ENCODE data around the gene SORCS1. TPM values are rescaled to one million over a fixed set of nuclear protein-coding genes. Genes with fewer than 3 reads are reported as not detected.

SORCS1 gene
- total RNA-seq, 1 experiment from 2014 or later: not detected

DNA sequence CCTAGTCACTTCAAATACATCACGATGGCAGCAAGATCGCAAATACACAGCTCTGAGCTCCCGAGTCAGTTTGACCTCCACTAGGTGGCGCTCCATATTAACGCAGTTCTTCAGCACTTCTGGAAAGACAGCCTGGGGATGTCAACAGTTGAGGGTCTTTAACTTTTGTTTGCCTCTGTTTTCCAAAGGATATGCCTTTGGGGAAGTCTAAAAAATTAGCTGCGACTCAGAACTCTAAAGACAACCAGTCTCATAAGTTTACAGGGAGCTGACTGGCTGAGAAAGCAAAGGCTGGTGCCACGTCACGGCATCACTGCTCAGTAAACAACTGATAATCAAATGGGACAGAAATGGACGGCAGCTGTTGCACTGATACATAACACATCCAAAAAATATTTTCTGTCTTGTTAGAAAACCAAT, 458.8 kb downstream of the SORCS1 start:
- TF ChIP-seq RAD21 (IDR thresholded peaks at IDR 0.05; ENCODE audit: low read depth) (peak; percentile 35), TCF7L2 (IDR thresholded peaks at IDR 0.05; ENCODE audit: borderline replicate concordance, extremely low read depth, insufficient read depth, insufficient read length) (no peak), ZNF274 (IDR thresholded peaks at IDR 0.05; ENCODE audit: low read depth, low read length) (no peak), CBX3 (IDR thresholded peaks at IDR 0.05; ENCODE audit: low read depth) (no peak), EGR1 (IDR thresholded peaks at IDR 0.05; ENCODE audit: low read depth) (no peak)
- TF ChIP-seq, protein P1, sequence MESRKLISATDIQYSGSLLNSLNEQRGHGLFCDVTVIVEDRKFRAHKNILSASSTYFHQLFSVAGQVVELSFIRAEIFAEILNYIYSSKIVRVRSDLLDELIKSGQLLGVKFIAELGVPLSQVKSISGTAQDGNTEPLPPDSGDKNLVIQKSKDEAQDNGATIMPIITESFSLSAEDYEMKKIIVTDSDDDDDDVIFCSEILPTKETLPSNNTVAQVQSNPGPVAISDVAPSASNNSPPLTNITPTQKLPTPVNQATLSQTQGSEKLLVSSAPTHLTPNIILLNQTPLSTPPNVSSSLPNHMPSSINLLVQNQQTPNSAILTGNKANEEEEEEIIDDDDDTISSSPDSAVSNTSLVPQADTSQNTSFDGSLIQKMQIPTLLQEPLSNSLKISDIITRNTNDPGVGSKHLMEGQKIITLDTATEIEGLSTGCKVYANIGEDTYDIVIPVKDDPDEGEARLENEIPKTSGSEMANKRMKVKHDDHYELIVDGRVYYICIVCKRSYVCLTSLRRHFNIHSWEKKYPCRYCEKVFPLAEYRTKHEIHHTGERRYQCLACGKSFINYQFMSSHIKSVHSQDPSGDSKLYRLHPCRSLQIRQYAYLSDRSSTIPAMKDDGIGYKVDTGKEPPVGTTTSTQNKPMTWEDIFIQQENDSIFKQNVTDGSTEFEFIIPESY (IDR thresholded peaks at IDR 0.05; ENCODE audit: extremely low read depth, insufficient replicate concordance, low read length): no peak
- TF ChIP-seq, protein P2, sequence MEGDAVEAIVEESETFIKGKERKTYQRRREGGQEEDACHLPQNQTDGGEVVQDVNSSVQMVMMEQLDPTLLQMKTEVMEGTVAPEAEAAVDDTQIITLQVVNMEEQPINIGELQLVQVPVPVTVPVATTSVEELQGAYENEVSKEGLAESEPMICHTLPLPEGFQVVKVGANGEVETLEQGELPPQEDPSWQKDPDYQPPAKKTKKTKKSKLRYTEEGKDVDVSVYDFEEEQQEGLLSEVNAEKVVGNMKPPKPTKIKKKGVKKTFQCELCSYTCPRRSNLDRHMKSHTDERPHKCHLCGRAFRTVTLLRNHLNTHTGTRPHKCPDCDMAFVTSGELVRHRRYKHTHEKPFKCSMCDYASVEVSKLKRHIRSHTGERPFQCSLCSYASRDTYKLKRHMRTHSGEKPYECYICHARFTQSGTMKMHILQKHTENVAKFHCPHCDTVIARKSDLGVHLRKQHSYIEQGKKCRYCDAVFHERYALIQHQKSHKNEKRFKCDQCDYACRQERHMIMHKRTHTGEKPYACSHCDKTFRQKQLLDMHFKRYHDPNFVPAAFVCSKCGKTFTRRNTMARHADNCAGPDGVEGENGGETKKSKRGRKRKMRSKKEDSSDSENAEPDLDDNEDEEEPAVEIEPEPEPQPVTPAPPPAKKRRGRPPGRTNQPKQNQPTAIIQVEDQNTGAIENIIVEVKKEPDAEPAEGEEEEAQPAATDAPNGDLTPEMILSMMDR (IDR thresholded peaks at IDR 0.05 in 2 of 3, conservative IDR thresholded peaks at IDR 0.05 in 1 of 3; ENCODE audit: borderline replicate concordance in 1 of 3, insufficient read depth in 1 of 3, low read depth in 2 of 3, low read length in 2 of 3): peak in 2 of 3 experiments; percentile 51 to 75; a peak in 4 of 6 replicates
- TF ChIP-seq, protein P3, sequence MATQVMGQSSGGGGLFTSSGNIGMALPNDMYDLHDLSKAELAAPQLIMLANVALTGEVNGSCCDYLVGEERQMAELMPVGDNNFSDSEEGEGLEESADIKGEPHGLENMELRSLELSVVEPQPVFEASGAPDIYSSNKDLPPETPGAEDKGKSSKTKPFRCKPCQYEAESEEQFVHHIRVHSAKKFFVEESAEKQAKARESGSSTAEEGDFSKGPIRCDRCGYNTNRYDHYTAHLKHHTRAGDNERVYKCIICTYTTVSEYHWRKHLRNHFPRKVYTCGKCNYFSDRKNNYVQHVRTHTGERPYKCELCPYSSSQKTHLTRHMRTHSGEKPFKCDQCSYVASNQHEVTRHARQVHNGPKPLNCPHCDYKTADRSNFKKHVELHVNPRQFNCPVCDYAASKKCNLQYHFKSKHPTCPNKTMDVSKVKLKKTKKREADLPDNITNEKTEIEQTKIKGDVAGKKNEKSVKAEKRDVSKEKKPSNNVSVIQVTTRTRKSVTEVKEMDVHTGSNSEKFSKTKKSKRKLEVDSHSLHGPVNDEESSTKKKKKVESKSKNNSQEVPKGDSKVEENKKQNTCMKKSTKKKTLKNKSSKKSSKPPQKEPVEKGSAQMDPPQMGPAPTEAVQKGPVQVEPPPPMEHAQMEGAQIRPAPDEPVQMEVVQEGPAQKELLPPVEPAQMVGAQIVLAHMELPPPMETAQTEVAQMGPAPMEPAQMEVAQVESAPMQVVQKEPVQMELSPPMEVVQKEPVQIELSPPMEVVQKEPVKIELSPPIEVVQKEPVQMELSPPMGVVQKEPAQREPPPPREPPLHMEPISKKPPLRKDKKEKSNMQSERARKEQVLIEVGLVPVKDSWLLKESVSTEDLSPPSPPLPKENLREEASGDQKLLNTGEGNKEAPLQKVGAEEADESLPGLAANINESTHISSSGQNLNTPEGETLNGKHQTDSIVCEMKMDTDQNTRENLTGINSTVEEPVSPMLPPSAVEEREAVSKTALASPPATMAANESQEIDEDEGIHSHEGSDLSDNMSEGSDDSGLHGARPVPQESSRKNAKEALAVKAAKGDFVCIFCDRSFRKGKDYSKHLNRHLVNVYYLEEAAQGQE (IDR thresholded peaks at IDR 0.05; ENCODE audit: low read depth): no peak
- TF ChIP-seq, protein P4, sequence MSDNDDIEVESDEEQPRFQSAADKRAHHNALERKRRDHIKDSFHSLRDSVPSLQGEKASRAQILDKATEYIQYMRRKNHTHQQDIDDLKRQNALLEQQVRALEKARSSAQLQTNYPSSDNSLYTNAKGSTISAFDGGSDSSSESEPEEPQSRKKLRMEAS (IDR thresholded peaks at IDR 0.05): no peak
- ChIA-PET CTCF (no interaction called here), POLR2A (no interaction called here), RAD21 (ENCODE audit: low non-redundant PET in 1 of 2, low total read pairs in 2 of 2, uncharacterized antibody in 2 of 2, unreplicated experiment in 2 of 2) (no interaction called here)
- H3K4me3 ChIP-seq (replicated peaks in 1 of 2; ENCODE audit: low read depth in 1 of 2, low read length in 2 of 2): no peak overlapping the region
- no peak overlapping the region for H3K4me2 ChIP-seq (ENCODE audit: low read length)
- no peaks in the 10 kb centered on the region for H3K27me3 ChIP-seq (ENCODE audit: insufficient read depth, low read length)
- no peaks in the 10 kb centered on the region for H3K9me2 ChIP-seq (ENCODE audit: insufficient read depth)
- no peak overlapping the region for H3K9ac ChIP-seq (ENCODE audit: low read length)
- no peaks in the 10 kb centered on the region for H3K36me3 ChIP-seq (ENCODE audit: control insufficient read depth in 1 of 2, insufficient read depth in 2 of 2, low read length in 2 of 2)
- peak; percentile 10 for DNase-seq (ENCODE audit: low read depth, low spot score)
- H3K27ac ChIP-seq (ENCODE audit: low read depth, low read length): no peak overlapping the region
- BruUV-seq (replicated peaks): no TSS peak
- peak; percentile 36; the same call in 1 of the 2 replicates for ATAC-seq
- H2AFZ ChIP-seq (ENCODE audit: low read depth, low read length, poor library complexity, severe bottlenecking): no peak overlapping the region
- no peaks in the 10 kb centered on the region for H3K4me1 ChIP-seq (ENCODE audit: control insufficient read depth in 1 of 2, insufficient read depth in 2 of 2, low read length in 2 of 2)
- H4K20me1 ChIP-seq (ENCODE audit: insufficient read depth): no peaks in the 10 kb centered on the region
- intact Hi-C loops (cut with micrococcal nuclease): no loop called here
- peaks cover 0 to 10% of the 10 kb centered on the region in 2 experiments; a peak in 2 of 4 replicates for H3K9me3 ChIP-seq (ENCODE audit: control insufficient read depth in 1 of 2, insufficient read depth in 1 of 2, low read depth in 1 of 2, low read length in 2 of 2)
- no peaks in the 10 kb centered on the region for H3K79me2 ChIP-seq (ENCODE audit: insufficient read depth, low read length)

All from HCT116 (cell line).